Mesendoderm (in vitro differentiated cells): Measurements from ENCODE around the gene MAN2C1.
"Not testable (repeated sequence)": the region's sequence is repeated elsewhere in the genome, so short reads cannot be mapped to it uniquely, and the experiment has no call there.

Experiments used
- DNase-seq: peaks from one replicate; pipeline ENCODE4 v3.0.0; 2013
- H2AK5ac ChIP-seq: 2 replicates; pipeline ENCODE4 v1.6.1; 2013; ENCODE audit warnings: low read length, inconsistent platforms
- H2BK120ac ChIP-seq: 2 replicates; pipeline ENCODE4 v1.6.1; 2013; ENCODE audit warnings: low read depth, mild to moderate bottlenecking, low read length, moderate library complexity, mixed read lengths
- H2BK15ac ChIP-seq: replicated peaks from 2 replicates; pipeline ENCODE4 v1.6.1; 2013; ENCODE audit warnings: low read depth, mild to moderate bottlenecking, moderate library complexity
- H2BK5ac ChIP-seq: 2 replicates; pipeline ENCODE4 v1.6.1; 2013; ENCODE audit warnings: low read length, inconsistent platforms
- H3K18ac ChIP-seq: 2 replicates; pipeline ENCODE4 v1.6.1; 2013; ENCODE audit warnings: mild to moderate bottlenecking, low read length, mixed read lengths
- H3K23ac ChIP-seq: one replicate; pipeline ENCODE4 v1.6.1; 2013; ENCODE audit warnings: low read length
- H3K27ac ChIP-seq: 2 replicates; pipeline ENCODE4 v1.5.1; 2013; ENCODE audit warnings: low read depth, mild to moderate bottlenecking, inconsistent platforms, low read length, moderate library complexity
- H3K27me3 ChIP-seq: 2 replicates; pipeline ENCODE4 v1.6.1; 2013; ENCODE audit warnings: low read length, control low read depth, mild to moderate bottlenecking, inconsistent platforms; ENCODE audit not compliant: insufficient read depth, poor library complexity
- H3K36me3 ChIP-seq: 2 replicates; pipeline ENCODE4 v1.6.1; 2013; ENCODE audit warnings: low read length, inconsistent platforms; ENCODE audit not compliant: control insufficient read depth, insufficient read depth
- H3K4ac ChIP-seq: one replicate; pipeline ENCODE4 v1.6.1; 2013; ENCODE audit warnings: low read depth, mild to moderate bottlenecking, low read length, moderate library complexity
- H3K4me1 ChIP-seq: 2 replicates; pipeline ENCODE4 v1.6.1; 2013; ENCODE audit warnings: low read depth, low read length, inconsistent platforms; ENCODE audit not compliant: control insufficient read depth
- H3K4me2 ChIP-seq: 2 replicates; pipeline ENCODE4 v1.6.1; 2013; ENCODE audit warnings: low read length
- H3K4me3 ChIP-seq: 2 replicates; pipeline ENCODE4 v1.5.1; 2013; ENCODE audit warnings: mild to moderate bottlenecking, low read length
- H3K56ac ChIP-seq: one replicate; pipeline ENCODE4 v1.6.1; 2013; ENCODE audit warnings: low read length
- H3K79me1 ChIP-seq: 2 replicates; pipeline ENCODE4 v1.6.1; 2013; ENCODE audit warnings: low read length, inconsistent platforms
- H3K79me2 ChIP-seq: 2 replicates; pipeline ENCODE4 v1.6.1; 2013; ENCODE audit warnings: mild to moderate bottlenecking, low read length; ENCODE audit not compliant: control insufficient read depth, insufficient read depth
- H3K9ac ChIP-seq: 2 replicates; pipeline ENCODE4 v1.6.1; 2013; ENCODE audit warnings: low read length, inconsistent platforms
- H4K5ac ChIP-seq: one replicate; pipeline ENCODE4 v1.6.1; 2013; ENCODE audit warnings: low read length
- H4K8ac ChIP-seq: one replicate; pipeline ENCODE4 v1.6.1; 2013; ENCODE audit warnings: low read depth, mild to moderate bottlenecking, control low read depth, low read length, moderate library complexity
- WGBS: extraction: QIAGEN DNeasy Blood & Tissue Kit; methylation state at CpG from one replicate; pipeline ENCODE4 v1.1.7; 2013; ENCODE audit warnings: low lambda C conversion rate, missing lambda C conversion rate; ENCODE audit not compliant: insufficient coverage; ENCODE audit errors: extremely low coverage; 5-methylcytosine and 5-hydroxymethylcytosine counted together

The MAN2C1 gene

GRCh38 chr15:75321711-75322110 is 46.7 kb downstream of the MAN2C1 start:
- H3K56ac ChIP-seq, result no peak overlapping the region
- H3K4me2 ChIP-seq, result no peak overlapping the region
- no peaks in the 10 kb centered on the region for H3K36me3 ChIP-seq
- no peak overlapping the region for H3K4me3 ChIP-seq
- H3K4me1 ChIP-seq, result no peaks in the 10 kb centered on the region
- WGBS, result 100% methylated on average over 5 of the region's 6 CpGs
- no peak overlapping the region for H3K23ac ChIP-seq
- no peak for DNase-seq
- no peak overlapping the region for H4K8ac ChIP-seq
- no peaks in the 10 kb centered on the region for H3K27me3 ChIP-seq
- H3K9ac ChIP-seq, result no peak overlapping the region
- no peak overlapping the region for H2BK5ac ChIP-seq
- no peak overlapping the region for H3K18ac ChIP-seq
- H2BK15ac ChIP-seq, result no peak overlapping the region
- H4K5ac ChIP-seq, result no peak overlapping the region
- H3K79me2 ChIP-seq, result no peaks in the 10 kb centered on the region
- H3K79me1 ChIP-seq, result no peaks in the 10 kb centered on the region
- H3K4ac ChIP-seq, result no peak overlapping the region
- H3K27ac ChIP-seq, result no peak overlapping the region
- H2AK5ac ChIP-seq, result no peak overlapping the region
- no peak overlapping the region for H2BK120ac ChIP-seq

DNA sequence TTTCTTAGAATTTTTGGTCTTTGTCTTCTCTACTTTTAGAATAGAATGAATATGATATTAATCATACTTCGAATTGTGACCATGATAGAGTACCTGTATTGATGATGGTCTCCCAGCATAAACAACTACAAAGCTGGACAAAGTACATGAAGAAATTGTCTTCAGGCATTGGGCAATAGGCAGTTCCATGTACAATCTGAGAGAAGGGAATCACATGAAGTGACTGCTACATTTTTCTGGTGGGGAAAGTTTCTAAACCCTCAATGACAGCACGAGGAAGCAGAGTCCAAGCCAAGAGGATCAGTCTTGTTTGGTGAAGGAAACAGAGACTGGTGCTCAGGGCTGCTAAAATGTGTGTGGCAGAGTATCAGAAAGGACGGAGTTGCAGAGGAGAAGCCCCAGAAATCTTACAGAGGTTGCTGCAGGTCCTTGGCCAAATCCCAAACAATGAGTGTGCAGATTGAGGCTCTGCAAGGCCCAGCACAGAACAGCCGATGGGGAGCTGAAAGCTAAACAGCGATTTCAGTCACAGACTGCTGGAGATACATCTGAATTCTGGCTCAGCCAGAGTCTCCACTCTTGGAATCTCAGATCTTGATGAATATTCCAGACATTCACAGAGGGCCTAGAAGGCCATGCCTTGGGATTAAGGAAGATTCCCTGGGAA is 49.0 kb downstream of the MAN2C1 start:
- not testable (repeated sequence) for H2BK5ac ChIP-seq, H3K9ac ChIP-seq, H3K27me3 ChIP-seq, H3K79me1 ChIP-seq, H3K27ac ChIP-seq, H3K4ac ChIP-seq, H2BK120ac ChIP-seq, H3K4me2 ChIP-seq, H3K23ac ChIP-seq, H3K79me2 ChIP-seq, DNase-seq, H3K4me1 ChIP-seq, H2BK15ac ChIP-seq, H2AK5ac ChIP-seq, H3K4me3 ChIP-seq, H3K36me3 ChIP-seq, H4K5ac ChIP-seq, H3K18ac ChIP-seq, H3K56ac ChIP-seq, H4K8ac ChIP-seq
- no CpG with 5 or more reads among the region's 5 CpGs for WGBS

DNA sequence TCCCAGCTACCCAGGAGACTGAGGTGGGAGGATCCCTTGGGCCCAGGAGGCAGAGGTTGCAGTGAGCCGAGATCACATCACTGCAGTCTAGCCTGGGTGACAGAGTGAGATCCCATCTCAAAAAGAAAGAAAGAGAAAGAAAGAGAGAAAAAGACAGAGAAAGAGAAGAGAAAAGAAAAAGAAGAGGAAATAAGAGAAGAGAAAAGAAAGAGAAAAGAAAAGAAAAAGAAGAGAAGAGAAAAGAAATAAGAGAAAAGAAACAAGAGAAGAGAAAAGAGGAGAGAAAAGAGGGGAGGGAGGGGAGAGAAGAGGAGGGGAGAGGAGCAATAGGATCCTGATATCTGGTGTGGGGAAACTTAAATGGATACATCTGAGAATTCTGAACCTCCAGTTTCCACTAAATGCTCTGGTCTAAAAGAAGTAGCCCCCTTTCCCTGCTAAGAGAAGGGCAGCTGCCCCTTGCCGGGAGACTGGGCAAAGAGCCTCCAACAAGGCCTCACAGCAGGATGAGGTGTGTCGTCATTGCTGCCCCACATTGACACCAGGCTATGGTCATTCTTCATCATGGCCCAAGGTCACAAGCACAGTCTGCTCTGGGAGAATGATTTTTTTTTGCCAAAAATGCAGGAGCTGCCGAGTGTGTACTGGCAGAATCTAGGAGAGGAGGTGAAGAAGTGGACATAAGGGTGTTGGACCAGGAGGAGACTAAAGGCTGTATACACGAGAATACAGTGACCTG is 53.7 kb downstream of the MAN2C1 start:
- no peak overlapping the region for H2BK15ac ChIP-seq
- no peak overlapping the region for H3K18ac ChIP-seq
- H3K4me2 ChIP-seq, result no peak overlapping the region
- no peak overlapping the region for H3K9ac ChIP-seq
- no peak overlapping the region for H2AK5ac ChIP-seq
- H3K79me1 ChIP-seq, result no peaks in the 10 kb centered on the region
- H3K27ac ChIP-seq, result no peak overlapping the region
- DNase-seq, result no peak
- no peak overlapping the region for H3K56ac ChIP-seq
- H3K23ac ChIP-seq, result no peak overlapping the region
- no peak overlapping the region for H3K4me3 ChIP-seq
- no peaks in the 10 kb centered on the region for H3K36me3 ChIP-seq
- H4K8ac ChIP-seq, result no peak overlapping the region
- WGBS, result no CpG with 5 or more reads among the region's 5 CpGs
- H3K4ac ChIP-seq, result no peak overlapping the region
- no peak overlapping the region for H2BK5ac ChIP-seq
- no peaks in the 10 kb centered on the region for H3K4me1 ChIP-seq
- H3K79me2 ChIP-seq, result no peaks in the 10 kb centered on the region
- H3K27me3 ChIP-seq, result no peaks in the 10 kb centered on the region
- H4K5ac ChIP-seq, result no peak overlapping the region
- H2BK120ac ChIP-seq, result no peak overlapping the region

DNA sequence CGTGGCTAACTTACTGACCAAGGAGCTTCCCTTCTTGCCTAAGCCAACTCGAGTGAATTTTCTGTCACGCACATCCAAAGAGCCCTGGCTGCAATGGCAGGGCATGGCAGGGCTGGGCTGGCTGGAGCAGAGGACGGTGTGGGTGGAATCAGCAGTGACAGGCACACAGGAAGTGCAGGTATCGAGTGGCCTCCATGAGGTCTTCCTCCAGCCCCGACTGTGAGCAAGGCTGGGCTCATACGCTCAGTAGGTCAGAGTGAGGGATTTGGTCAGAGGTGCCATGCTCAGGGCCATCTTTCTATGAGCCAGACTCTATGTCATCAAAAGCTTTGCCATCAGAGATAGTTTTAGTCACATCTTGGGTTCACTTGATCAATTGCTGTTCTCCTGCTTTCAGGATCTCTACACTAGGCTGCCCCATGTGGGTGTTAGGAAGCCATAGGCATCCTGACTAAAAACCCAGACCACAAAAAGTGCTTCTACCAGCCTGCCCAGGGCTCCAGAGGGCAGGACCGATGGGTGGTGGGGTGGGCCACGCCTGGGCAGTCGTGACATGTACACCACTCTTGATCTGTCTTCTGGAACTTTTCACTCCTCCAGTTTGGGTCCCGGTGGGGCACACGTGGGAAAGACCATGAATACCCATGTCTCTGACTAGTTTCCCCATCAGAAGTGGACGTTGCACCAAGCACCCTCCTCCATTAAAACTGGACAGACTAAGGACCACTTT is 55.1 kb downstream of the MAN2C1 start:
- Histone ChIP-seq H3K79me2 (no peaks in the 10 kb centered on the region), H3K4me1 (no peaks in the 10 kb centered on the region), H2BK5ac (no peak overlapping the region), H3K27me3 (no peaks in the 10 kb centered on the region), H2BK120ac (no peak overlapping the region), H3K4me3 (no peak overlapping the region), H3K4me2 (no peak overlapping the region), H3K18ac (no peak overlapping the region), H3K56ac (no peak overlapping the region), H3K27ac (no peak overlapping the region), H4K5ac (no peak overlapping the region), H2BK15ac (no peak overlapping the region), H3K36me3 (no peaks in the 10 kb centered on the region), H3K4ac (no peak overlapping the region), H2AK5ac (no peak overlapping the region), H3K9ac (no peak overlapping the region), H3K23ac (no peak overlapping the region), H4K8ac (no peak overlapping the region), H3K79me1 (no peaks in the 10 kb centered on the region)
- no peak for DNase-seq
- WGBS, result no CpG with 5 or more reads among the region's 13 CpGs

- H3K4me1 ChIP-seq, H3K79me1 ChIP-seq, H4K8ac ChIP-seq, DNase-seq, H3K36me3 ChIP-seq, H2BK120ac ChIP-seq, H2BK15ac ChIP-seq, H3K18ac ChIP-seq, H4K5ac ChIP-seq, H3K27me3 ChIP-seq, H3K23ac ChIP-seq, H3K79me2 ChIP-seq, H2AK5ac ChIP-seq, H2BK5ac ChIP-seq, H3K4me3 ChIP-seq, H3K4ac ChIP-seq, H3K56ac ChIP-seq, H3K4me2 ChIP-seq, H3K27ac ChIP-seq, H3K9ac ChIP-seq: not testable (repeated sequence)
- WGBS, result no CpG with 5 or more reads among the region's 1 CpG
Observed at GRCh38 chr15:75312548-75312947, 55.9 kb downstream of the MAN2C1 start.
